Kidney capillary endothelial cell (primary cell): ENCODE results near the gene KIAA0586.

Experiments
- DNase-seq: peaks from one replicate; pipeline ENCODE4 v3.0.0-alpha.2; 2018; ENCODE audit warnings: low spot score

Gene KIAA0586

DNA sequence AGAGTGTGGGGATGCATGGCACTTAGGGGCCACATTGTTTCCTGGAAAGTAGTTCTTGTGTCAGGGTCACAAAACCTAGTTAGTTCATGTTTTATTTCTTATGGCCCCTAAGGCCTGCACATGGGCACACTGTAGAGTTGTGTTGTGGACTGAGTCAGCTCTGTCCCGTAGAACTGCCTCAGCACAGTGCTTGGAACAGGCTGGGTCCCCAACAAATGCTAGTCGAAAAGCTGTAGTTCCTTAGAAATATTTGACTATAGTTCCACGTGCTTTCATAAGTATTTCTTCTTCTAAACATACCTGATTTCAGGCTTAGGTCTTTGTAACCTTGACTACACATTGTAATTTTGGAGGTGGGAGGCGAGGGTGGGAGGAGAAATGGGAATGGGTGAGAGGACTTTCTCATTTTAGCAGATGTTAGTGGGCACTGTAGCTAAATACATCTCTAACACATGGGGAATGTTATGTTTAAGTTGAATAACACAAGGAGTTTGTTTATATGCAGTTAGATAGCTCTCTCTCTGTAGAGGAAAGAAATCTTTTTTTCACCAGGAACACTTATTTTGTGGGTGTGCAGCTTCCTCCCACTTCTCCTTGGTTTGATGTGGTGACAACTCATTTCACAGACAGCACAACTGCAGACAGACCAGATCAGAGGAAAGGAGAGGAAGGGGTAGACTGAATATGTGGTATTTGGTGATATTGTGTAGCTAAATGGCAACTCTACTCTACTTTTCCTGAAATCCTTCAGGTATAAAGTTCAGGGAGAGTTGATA lies 170.7 kb downstream of the KIAA0586 start:
- DNase-seq, result no peak

GRCh38 chr14:58598804-58599525 lies 171.4 kb downstream of the KIAA0586 start:
- DNase-seq, result no peak

- no peak for DNase-seq
These were observed 172.2 kb downstream of the KIAA0586 start for GRCh38 chr14:58599707-58600106.
